OCI-LY3 (cell line): Measurements from ENCODE around the gene TCTN3.
A peak's percentile ranks its signal among the peaks of the same experiment; 100 is the strongest.

Source experiments
- H2AFZ ChIP-seq: fragments of 200-600, 300-600 bp; shearing (Covaris generic); 2 replicates; pipeline ENCODE4 v1.6.0; 2014; ENCODE audit warnings: antibody characterized with exemption, low read depth, low read length
- H3K27ac ChIP-seq: fragments of 200-600, 300-600 bp; sonication (generic); 2 replicates; pipeline ENCODE4 v1.5.1; 2014; ENCODE audit warnings: mild to moderate bottlenecking, low read length, moderate library complexity, mixed read lengths
- H3K27me3 ChIP-seq: fragments of 200-600, 300-600 bp; sonication (generic); 2 replicates; pipeline ENCODE4 v1.6.1; 2014; ENCODE audit warnings: low read depth, low read length, mixed read lengths
- H3K36me3 ChIP-seq: fragments of 200-600, 300-600 bp; sonication (generic); replicated peaks from 2 replicates; pipeline ENCODE3; 2014; ENCODE audit warnings: low read depth, low read length, mixed read lengths
- H3K4me1 ChIP-seq: fragments of 300-600, 200-600 bp; sonication (generic); 2 replicates; pipeline ENCODE4 v1.6.1; 2014; ENCODE audit warnings: low read length, mixed read lengths
- H3K4me2 ChIP-seq: fragments of 200-600, 300-600 bp; sonication (generic); 2 replicates; pipeline ENCODE4 v1.6.1; 2014; ENCODE audit warnings: low read length, mixed read lengths
- H3K4me3 ChIP-seq: fragments of 300-600, 200-600 bp; sonication (generic); 2 replicates; pipeline ENCODE4 v1.5.1; 2014; ENCODE audit warnings: antibody characterized with exemption, mild to moderate bottlenecking, low read length, moderate library complexity
- H3K79me2 ChIP-seq: fragments of 300-600, 200-600 bp; shearing (Covaris generic); 2 replicates; pipeline ENCODE4 v1.6.1; 2014; ENCODE audit warnings: mild to moderate bottlenecking, low read length, mixed read lengths
- H3K9ac ChIP-seq: fragments of 300-600, 200-600 bp; shearing (Covaris generic); 2 replicates; pipeline ENCODE4 v1.6.0; 2014; ENCODE audit warnings: mild to moderate bottlenecking, low read length, moderate library complexity
- H3K9me3 ChIP-seq: fragments of 200-600, 300-600 bp; shearing (Covaris generic); 2 replicates; pipeline ENCODE4 v1.6.1; 2014; ENCODE audit warnings: low read length, mixed read lengths; ENCODE audit not compliant: insufficient read depth
- H4K20me1 ChIP-seq: fragments of 200-600, 300-600 bp; sonication (generic); 2 replicates; pipeline ENCODE4 v1.6.1; 2016; ENCODE audit warnings: low read length, mixed read lengths; ENCODE audit not compliant: insufficient read depth
- CTCF ChIP-seq: fragments of 200-600, 300-600 bp; sonication (generic); IDR thresholded peaks from 2 replicates; pipeline ENCODE4 v1.5.1; 2014; ENCODE audit warnings: antibody characterized with exemption, low read length, low read depth
- EZH2phosphoT487 ChIP-seq: fragments of 200-600 bp; shearing (Covaris generic); IDR thresholded peaks from 2 replicates; pipeline ENCODE4 v1.6.1; 2018; ENCODE audit warnings: antibody characterized with exemption, mixed run types, low read depth

TCTN3 gene

GRCh38 chr10:95657250-95657649 is 36.5 kb downstream of the TCTN3 start:
- H2AFZ ChIP-seq, result peak overlapping the region; percentile 75
- no peak overlapping the region for H3K27ac ChIP-seq
- peak overlapping the region; percentile 97 for H3K4me3 ChIP-seq
- peak overlapping the region; percentile 84 for H3K9ac ChIP-seq
- peaks cover 12% of the 10 kb centered on the region for H3K36me3 ChIP-seq
- peak overlapping the region; percentile 94 for H3K4me2 ChIP-seq
- no peak for TF ChIP-seq CTCF
- no peak for TF ChIP-seq EZH2phosphoT487
- no peaks in the 10 kb centered on the region for H3K9me3 ChIP-seq
- H3K4me1 ChIP-seq, result peaks cover 8% of the 10 kb centered on the region
- peaks cover 36% of the 10 kb centered on the region for H3K79me2 ChIP-seq
- no peaks in the 10 kb centered on the region for H4K20me1 ChIP-seq
- no peaks in the 10 kb centered on the region for H3K27me3 ChIP-seq

GRCh38 chr10:95656291-95657164 is 37.2 kb downstream of the TCTN3 start, which contains the start of gene ALDH18A1:
ALDH18A1 (minus strand) TSS chr10:95656711; CDS start chr10:95653377, 3,334 bp downstream.
- no peak for TF ChIP-seq EZH2phosphoT487
- no peak for TF ChIP-seq CTCF
- peak within 1 kb of the TSS; percentile 97 for H3K4me3 ChIP-seq
- peak within 1 kb of the TSS; percentile 75 for H2AFZ ChIP-seq
- peak within 1 kb of the TSS; percentile 42 for H3K27ac ChIP-seq
- H3K4me2 ChIP-seq, result peak within 1 kb of the TSS; percentile 94
- no peaks in the 10 kb centered on the region for H3K27me3 ChIP-seq
- H3K79me2 ChIP-seq, result peaks cover 36% of the 10 kb centered on the region
- no peaks in the 10 kb centered on the region for H3K9me3 ChIP-seq
- no peaks in the 10 kb centered on the region for H4K20me1 ChIP-seq
- H3K36me3 ChIP-seq, result peaks cover 19% of the 10 kb centered on the region
- H3K4me1 ChIP-seq, result peaks cover 11% of the 10 kb centered on the region
- peak within 1 kb of the TSS; percentile 84 for H3K9ac ChIP-seq

- H4K20me1 ChIP-seq, result no peaks in the 10 kb centered on the region
- H3K27me3 ChIP-seq, result no peaks in the 10 kb centered on the region
- peak overlapping the region; percentile 84 for H3K9ac ChIP-seq
- TF ChIP-seq CTCF, result no peak
- no peak for TF ChIP-seq EZH2phosphoT487
- peaks cover 36% of the 10 kb centered on the region for H3K79me2 ChIP-seq
- peak overlapping the region; percentile 97 for H3K4me3 ChIP-seq
- peak overlapping the region; percentile 71; the same call in 1 of the 2 replicates for H2AFZ ChIP-seq
- peaks cover 11% of the 10 kb centered on the region for H3K4me1 ChIP-seq
- peak overlapping the region; percentile 94 for H3K4me2 ChIP-seq
- peak overlapping the region; percentile 42 for H3K27ac ChIP-seq
- H3K36me3 ChIP-seq, result peaks cover 25% of the 10 kb centered on the region
- H3K9me3 ChIP-seq, result no peaks in the 10 kb centered on the region
These were observed 38.0 kb downstream of the TCTN3 start for GRCh38 chr10:95655571-95656290.

- H3K4me3 ChIP-seq, result no peak overlapping the region
- H2AFZ ChIP-seq, result no peak overlapping the region
- no peak overlapping the region for H3K9ac ChIP-seq
- H4K20me1 ChIP-seq, result no peaks in the 10 kb centered on the region
- peaks cover 49% of the 10 kb centered on the region for H3K79me2 ChIP-seq
- H3K4me1 ChIP-seq, result peaks cover 11% of the 10 kb centered on the region
- peaks cover 29% of the 10 kb centered on the region for H3K36me3 ChIP-seq
- H3K9me3 ChIP-seq, result no peaks in the 10 kb centered on the region
- no peak overlapping the region for H3K4me2 ChIP-seq
- TF ChIP-seq CTCF (no peak), EZH2phosphoT487 (no peak)
- no peaks in the 10 kb centered on the region for H3K27me3 ChIP-seq
- H3K27ac ChIP-seq, result no peak overlapping the region
These were observed 39.8 kb downstream of the TCTN3 start for GRCh38 chr10:95653895-95654294.
